ENCODE measurements around the gene USP47. TPM values are rescaled to one million over a fixed set of nuclear protein-coding genes. Genes with fewer than 3 reads are reported as not detected.

USP47 gene
- polyA plus RNA-seq, 2 of the 4 experiments (the other 2 are of a cell fraction) = 31.0 to 32.8 TPM

GRCh38 chr11:11970556-11970955 is 128.8 kb downstream of the USP47 start:
- ChIA-PET POLR2A (no interaction called here), CTCF (interaction anchor here (8.8 kb wide), 1 partner anchor 8 kb away, joined by 98 read pairs; no protein-coding TSS in a partner anchor)
- Histone ChIP-seq H3K27ac (no peak overlapping the region), H3K4me2 (no peak overlapping the region), H3K9me3 (no peaks in the 10 kb centered on the region), H3K4me3 (no peak overlapping the region), H3K4me1 (peaks cover 6% of the 10 kb centered on the region)
- WGBS (ENCODE audit: missing lambda C conversion rate) = 98% methylated on average over 2 of the region's 2 CpGs
- DNase-seq (ENCODE audit: low read depth in 1 of 2, low spot score in 1 of 2) (no peak), FAIRE-seq (no peak), ATAC-seq (no peak)
- no peak for TF ChIP-seq PHF8 (IDR thresholded peaks at IDR 0.05; ENCODE audit: borderline replicate concordance, low read depth)
- no peak for TF ChIP-seq CHD4 (IDR thresholded peaks at IDR 0.05; ENCODE audit: borderline replicate concordance)
- no peak for TF ChIP-seq NPAS2 (CRISPR knock-in tag; IDR thresholded peaks at IDR 0.05; ENCODE audit: borderline replicate concordance)
- TF ChIP-seq KDM5A (IDR thresholded peaks at IDR 0.05) = no peak
- TF ChIP-seq EP300 (IDR thresholded peaks at IDR 0.05) = no peak
- no peak for TF ChIP-seq HMGXB4 (CRISPR knock-in tag; IDR thresholded peaks at IDR 0.05; ENCODE audit: borderline replicate concordance)
- no peak for TF ChIP-seq CBX8 (IDR thresholded peaks at IDR 0.05)

GRCh38 chr11:11971906-11972547 is 130.3 kb downstream of the USP47 start:
- peaks cover 21% of the 10 kb centered on the region for H3K4me1 ChIP-seq
- DNase-seq (ENCODE audit: low read depth in 1 of 2, low spot score in 1 of 2) (no peak), ATAC-seq (no peak), FAIRE-seq (no peak)
- TF ChIP-seq TP53 (CRISPR knock-in tag; IDR thresholded peaks at IDR 0.05) (no peak), ZC3H11A (IDR thresholded peaks at IDR 0.05) (no peak), POLR2AphosphoS2 (conservative IDR thresholded peaks at IDR 0.05; ENCODE audit: low read length) (no peak), CBX8 (IDR thresholded peaks at IDR 0.05) (no peak), FOXS1 (CRISPR knock-in tag; IDR thresholded peaks at IDR 0.05) (no peak), MAZ (IDR thresholded peaks at IDR 0.05; ENCODE audit: borderline replicate concordance, low read depth, low read length) (no peak), RFX5 (IDR thresholded peaks at IDR 0.05) (no peak), MYC (IDR thresholded peaks at IDR 0.05; ENCODE audit: borderline replicate concordance, low read length) (no peak), EP300 (IDR thresholded peaks at IDR 0.05) (no peak), ZSCAN20 (CRISPR knock-in tag; IDR thresholded peaks at IDR 0.05) (no peak), EHMT2 (IDR thresholded peaks at IDR 0.05; ENCODE audit: low read depth) (no peak), NR3C1 (IDR thresholded peaks at IDR 0.05) (no peak), FOSL2 (IDR thresholded peaks at IDR 0.05) (no peak), FOSL2 (CRISPR knock-in tag; IDR thresholded peaks at IDR 0.05) (no peak)
- H3K4me2 ChIP-seq = no peak overlapping the region
- ChIA-PET POLR2A (no interaction called here), CTCF (interaction anchor here (0.5 to 1.6 kb wide), 11 partner anchors 10 to 944 kb away, joined by 3 to 5 read pairs (median 3); no protein-coding TSS in a partner anchor)
- H3K27ac ChIP-seq = peak overlapping the region in 1 of 2 experiments; percentile 43; a peak in 2 of 6 replicates
- no peaks in the 10 kb centered on the region for H3K9me3 ChIP-seq
- no peak overlapping the region for H3K4me3 ChIP-seq
- WGBS (ENCODE audit: missing lambda C conversion rate) = 65% methylated on average over 5 of the region's 5 CpGs

GRCh38 chr11:11972730-11973341 is 131.1 kb downstream of the USP47 start:
- ChIA-PET CTCF (interaction anchor here (0.8 to 1.6 kb wide), 7 partner anchors 14 to 309 kb away, joined by 3 to 5 read pairs (median 4); no protein-coding TSS in a partner anchor), POLR2A (no interaction called here)
- no peak overlapping the region for H3K4me2 ChIP-seq
- H3K4me1 ChIP-seq = peaks cover 29% of the 10 kb centered on the region
- no peak for FAIRE-seq
- no peaks in the 10 kb centered on the region for H3K9me3 ChIP-seq
- no peak overlapping the region for H3K4me3 ChIP-seq
- H3K27ac ChIP-seq = peak overlapping the region in 1 of 2 experiments; percentile 43; a peak in 2 of 6 replicates
- DNase-seq (ENCODE audit: low read depth in 1 of 2, low spot score in 1 of 2) = no peak
- TF ChIP-seq TFCP2L1 (CRISPR knock-in tag; IDR thresholded peaks at IDR 0.05) (no peak), KDM1A (IDR thresholded peaks at IDR 0.05; ENCODE audit: low read depth) (no peak), SREBF2 (IDR thresholded peaks at IDR 0.05) (no peak), EHMT2 (IDR thresholded peaks at IDR 0.05; ENCODE audit: low read depth) (no peak), POLR2AphosphoS2 (conservative IDR thresholded peaks at IDR 0.05; ENCODE audit: low read length) (no peak), ZC3H11A (IDR thresholded peaks at IDR 0.05) (no peak), EP300 (IDR thresholded peaks at IDR 0.05) (no peak), CBX2 (IDR thresholded peaks at IDR 0.05; ENCODE audit: borderline replicate concordance, low read depth) (no peak), CTCF (IDR thresholded peaks at IDR 0.05) (no peak), POLR2A (IDR thresholded peaks at IDR 0.05; ENCODE audit: low read length) (no peak), RCOR1 (IDR thresholded peaks at IDR 0.05; ENCODE audit: low read depth, low read length) (no peak), EHF (CRISPR knock-in tag; IDR thresholded peaks at IDR 0.05) (no peak), PHF8 (IDR thresholded peaks at IDR 0.05; ENCODE audit: borderline replicate concordance, low read depth) (no peak)
- ATAC-seq = no peak
- WGBS (ENCODE audit: missing lambda C conversion rate) = 83% methylated on average over 3 of the region's 3 CpGs
